GM18907 (cell line): Measurements from ENCODE around the gene C11orf91.
"Not testable (repeated sequence)": the region's sequence is repeated elsewhere in the genome, so short reads cannot be mapped to it uniquely, and the experiment has no call there.

ENCODE experiments used
- ATAC-seq: cut with Tn5 transposase; IDR thresholded peaks from one replicate; pipeline ENCODE4 v1.9.1; 2021; ENCODE audit warnings: mild to moderate bottlenecking, moderate library complexity; ENCODE audit not compliant: unreplicated experiment

The C11orf91 gene

DNA sequence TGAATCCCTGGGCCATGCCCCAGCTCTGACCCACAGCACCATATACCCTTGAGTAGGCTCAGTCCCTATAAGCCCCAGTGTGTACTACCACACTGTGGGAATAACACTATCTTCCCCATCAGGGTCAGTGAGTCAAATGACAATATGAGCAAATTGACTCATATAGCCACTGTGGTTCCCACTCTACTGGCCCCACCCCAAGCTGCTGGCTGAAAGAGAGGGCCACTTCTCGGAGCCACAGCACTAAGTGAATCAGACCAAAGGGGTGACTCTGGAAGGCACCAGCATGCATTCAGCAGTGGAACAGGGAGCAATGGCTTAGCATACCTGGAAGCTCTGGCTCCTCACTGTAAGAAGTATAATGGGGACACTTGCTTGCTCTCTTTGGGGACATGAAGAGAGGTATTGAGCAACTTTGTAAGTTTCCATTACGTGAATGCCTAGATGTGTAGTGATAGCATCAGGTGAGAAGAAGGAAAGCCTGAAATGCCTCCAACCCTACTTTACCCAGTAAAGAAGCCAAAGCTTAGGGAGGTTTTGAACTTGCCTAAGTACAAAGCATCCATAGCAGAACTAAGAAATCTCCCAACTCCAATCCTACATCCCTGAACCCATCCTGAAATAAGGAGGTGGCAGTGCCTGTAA is 22.1 kb upstream of the C11orf91 start:
- ATAC-seq, result peak; percentile 84

DNA sequence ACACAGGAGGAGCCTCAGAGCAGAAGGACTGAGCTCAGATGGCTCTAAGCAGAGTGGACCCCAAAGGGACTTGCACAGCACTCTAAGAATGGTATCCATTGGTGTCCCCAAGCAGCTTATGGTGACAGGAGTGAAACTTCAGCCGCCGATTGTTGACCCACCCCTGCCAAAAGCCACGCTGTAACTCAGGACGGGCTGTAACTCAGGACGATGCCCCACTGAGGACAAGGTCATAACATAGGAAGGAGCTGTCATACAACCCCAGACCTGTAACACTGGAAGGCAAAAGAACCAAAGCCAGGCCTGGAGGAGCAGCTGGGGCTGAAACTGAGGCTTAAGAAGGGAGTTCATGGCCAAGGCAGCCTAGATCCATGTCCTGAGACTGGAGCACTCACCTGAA is 21.4 kb upstream of the C11orf91 start:
- ATAC-seq, result no peak

DNA sequence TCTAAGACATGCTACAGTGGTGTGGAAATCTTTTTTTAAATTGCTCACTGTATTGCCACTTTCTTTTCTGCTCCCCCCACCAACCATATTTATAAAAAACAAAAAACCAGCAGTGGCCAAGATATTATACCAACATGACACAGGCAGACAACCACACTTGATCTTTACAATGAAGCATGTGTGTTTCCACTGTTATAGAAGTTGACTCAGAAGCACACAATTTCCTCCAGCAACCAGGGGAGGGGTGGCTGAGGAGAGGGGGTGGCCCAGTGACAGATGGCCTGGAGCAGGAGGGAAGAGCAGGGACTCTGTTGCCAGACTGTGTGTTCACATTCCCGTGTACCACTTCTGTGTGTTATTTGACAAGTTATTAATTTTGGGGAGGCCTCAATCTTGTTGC is 20.8 kb upstream of the C11orf91 start:
- ATAC-seq, result no peak

DNA sequence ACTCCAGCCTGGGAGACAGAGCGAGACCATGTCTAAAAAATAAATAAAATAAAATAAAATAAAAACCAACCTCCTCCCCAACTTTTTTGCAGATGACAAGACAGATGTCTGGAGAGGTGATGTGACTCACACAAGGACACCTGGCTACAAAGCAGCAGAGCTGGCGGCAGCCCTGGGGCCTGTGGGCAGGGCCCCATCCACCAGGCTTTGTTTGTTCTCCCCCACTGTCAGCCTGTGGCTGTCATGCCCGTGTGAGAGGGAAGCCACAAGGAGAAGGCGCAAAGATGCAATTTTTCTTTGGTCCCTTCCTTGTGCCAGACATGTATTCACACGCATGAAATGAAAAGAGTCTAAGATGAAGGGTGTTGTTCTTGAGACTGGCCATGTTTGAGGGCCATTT is 19.0 kb upstream of the C11orf91 start:
- no peak for ATAC-seq

DNA sequence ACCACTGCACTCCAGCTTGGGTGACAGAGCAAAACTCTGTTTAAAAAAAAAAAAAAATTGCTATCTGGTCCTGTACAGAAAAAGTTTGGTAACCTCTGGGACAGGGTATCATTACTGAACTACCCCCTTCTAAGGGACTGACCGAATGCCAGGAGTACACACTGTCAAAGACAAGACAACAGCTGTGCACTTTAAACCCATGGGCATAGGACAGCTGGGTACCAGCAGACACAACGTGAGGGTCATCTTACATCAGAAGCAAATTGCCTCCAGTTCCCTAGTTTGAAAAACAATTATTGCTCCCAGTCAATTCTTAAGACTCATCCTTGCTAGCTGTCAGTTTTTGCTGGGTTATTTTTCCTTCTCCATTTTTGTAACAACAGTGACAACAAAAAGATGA is 17.8 kb upstream of the C11orf91 start:
- no peak for ATAC-seq

DNA sequence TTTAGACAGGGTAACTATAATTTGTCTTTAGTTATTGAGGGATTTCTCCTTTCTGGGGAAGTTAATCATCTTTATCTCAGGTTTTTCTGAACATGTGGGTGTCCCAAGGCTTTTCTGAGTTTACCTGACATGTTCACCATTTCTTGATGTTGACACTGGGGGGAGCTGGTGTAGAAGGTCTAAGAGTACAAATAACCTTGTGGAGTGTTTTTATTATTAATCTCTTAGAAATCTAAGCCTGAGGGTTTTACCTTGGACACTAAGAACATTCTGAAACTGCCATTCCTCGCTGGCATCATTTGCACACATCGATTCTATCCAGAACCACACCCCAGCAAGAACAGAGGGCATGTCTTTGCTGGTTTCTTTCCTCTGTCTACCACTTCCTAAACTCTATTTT is 15.6 kb upstream of the C11orf91 start:
- ATAC-seq, result no peak

DNA sequence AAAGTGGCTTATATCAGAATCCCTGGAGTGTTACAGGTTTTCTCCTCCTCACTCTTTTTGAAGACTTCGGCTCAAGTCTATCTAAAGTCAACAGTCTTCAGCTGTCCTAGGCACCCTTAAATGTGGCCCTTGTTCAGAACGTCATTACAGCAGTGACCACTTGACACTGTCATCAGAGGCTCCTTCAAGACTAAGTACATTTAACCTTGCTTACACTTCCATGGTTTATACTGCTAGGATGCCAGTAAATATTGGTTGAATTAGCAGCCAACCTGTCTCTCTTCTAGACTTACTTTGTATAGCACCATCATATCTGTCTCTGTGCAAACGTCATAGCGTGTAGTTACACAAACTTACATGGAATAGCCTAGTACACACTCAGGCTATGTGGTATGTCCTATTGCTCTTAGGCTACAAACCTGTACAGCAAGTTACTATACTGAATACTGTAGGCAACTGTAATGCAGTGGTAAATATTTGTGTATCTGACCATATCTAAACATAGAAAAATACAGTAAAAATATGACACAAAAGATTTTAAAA is 13.3 kb upstream of the C11orf91 start:
- ATAC-seq, result no peak

DNA sequence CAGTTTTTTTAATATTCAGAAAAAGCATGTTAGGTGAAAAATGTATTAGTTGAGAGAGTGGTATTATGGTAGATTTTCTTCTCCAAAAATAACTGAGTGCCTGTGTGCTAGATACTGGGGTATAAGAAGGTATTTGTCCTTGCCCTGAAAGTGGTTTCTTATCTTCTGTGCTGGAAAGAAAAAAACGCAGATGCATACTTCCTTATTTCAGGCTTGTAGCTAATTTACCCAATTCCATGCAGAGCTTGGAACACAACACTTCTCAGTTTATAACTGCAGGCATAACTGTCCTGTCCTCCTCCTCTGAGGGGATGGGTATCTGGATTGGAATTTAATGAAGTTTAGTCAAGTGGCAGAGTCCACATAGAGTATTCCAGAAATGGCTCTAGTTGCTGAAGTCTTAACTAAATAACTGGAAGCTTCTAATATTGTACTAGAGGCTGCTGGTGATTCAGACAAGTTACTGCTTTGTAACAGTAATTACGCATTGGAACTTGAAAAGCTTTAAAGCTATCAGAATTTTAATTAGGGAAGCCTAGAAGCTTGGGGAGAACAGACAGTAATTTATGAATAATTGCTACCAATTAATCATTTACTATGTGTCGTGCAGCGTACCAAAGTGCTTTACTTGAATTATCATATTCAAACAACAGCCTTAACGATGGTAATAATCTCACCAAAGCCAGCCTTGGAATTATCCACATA is 12.7 kb upstream of the C11orf91 start:
- no peak for ATAC-seq

DNA sequence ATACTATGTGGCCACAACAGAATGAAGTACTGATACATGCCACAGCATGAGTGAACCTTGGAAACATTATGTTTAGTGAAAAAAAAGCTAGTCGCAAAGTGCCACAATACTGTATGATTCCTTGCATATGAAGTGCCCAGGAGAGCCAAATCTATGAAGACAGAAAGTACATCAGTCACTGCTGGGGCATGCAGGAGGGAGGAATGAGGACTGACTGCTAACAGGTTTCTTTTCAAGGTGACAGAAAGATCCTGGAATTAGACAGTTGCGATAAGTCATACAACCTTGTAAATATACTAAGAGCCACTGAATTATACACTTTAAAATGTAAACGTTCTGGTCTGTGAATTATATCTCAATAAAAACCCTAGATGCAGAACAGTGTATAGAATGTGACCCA is 11.8 kb upstream of the C11orf91 start:
- ATAC-seq, result no peak

DNA sequence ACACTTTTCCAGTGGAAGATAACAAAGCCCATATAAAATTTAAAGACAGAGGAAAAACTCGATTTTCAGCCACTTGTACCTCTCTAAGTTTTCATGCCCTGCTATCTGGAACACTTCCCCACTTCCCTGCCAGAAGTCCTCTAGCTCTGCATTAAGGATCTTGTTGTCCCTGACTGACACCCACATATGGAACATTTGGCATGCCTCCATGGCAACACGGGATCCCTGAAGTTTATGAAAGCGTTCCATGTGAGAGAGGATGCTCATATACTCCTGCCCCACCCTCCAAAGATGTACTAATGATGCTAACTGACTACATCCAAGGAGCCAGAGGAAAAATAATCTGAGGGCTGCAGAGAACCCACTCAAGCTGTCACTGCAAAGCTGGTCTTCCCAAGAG is 8.8 kb upstream of the C11orf91 start:
- no peak for ATAC-seq

DNA sequence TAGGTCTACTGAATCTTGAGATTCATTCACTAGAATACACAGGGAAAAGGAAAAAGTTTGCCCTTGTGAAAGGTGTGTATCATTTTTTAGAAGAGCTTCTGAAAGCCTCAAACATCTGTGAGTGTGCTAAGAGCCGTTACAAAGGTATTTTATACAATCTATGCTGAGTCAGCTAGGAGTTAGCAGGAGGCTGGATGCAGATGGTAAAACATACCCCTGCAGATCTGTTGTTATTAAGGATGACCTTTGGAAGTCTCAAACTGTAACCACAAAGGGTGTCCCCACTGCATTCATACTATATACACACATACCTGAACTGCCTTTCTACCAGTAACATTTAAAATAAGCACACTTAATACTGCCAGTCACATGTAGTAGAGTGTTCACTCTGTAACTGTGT is 8.4 kb upstream of the C11orf91 start:
- no peak for ATAC-seq

DNA sequence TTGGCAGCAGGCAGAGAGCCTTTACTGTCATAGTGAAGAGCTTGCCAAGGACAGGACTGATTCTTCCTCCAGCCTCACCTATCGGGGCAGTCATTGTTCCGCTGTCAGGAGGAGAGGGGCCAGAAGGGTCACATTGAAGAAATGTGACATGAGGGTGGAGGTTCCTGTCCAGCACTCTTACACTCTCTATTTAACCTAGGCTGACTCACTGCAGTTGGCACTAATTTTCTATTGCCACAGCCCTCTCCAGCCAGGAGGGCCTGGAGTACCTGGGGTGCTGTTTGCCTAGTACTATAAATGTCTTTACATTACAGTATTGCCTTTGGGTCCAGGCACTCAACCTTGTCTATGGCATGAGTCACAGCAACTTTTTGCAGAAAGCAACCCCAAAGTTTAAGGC is 7.2 kb upstream of the C11orf91 start:
- ATAC-seq, result not testable (repeated sequence)

DNA sequence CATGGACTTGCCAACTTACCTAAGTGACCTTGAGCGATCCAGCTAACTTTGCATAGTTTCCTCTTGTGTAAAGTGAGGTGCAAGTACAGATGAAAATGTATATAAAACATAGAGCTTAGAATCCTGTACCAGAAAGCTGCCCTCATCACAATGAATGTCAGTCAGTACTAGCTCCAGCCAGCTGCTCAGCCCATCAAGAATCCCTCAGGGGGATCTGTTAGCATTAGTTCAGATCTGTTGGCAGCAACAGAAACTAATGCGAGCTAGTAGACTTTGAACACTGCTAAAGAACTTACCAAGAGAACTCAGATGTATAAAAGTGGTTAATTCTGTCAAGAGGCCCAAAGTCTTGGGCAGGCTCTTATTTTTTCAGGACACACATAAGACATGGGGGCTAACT is 6.3 kb upstream of the C11orf91 start:
- no peak for ATAC-seq

DNA sequence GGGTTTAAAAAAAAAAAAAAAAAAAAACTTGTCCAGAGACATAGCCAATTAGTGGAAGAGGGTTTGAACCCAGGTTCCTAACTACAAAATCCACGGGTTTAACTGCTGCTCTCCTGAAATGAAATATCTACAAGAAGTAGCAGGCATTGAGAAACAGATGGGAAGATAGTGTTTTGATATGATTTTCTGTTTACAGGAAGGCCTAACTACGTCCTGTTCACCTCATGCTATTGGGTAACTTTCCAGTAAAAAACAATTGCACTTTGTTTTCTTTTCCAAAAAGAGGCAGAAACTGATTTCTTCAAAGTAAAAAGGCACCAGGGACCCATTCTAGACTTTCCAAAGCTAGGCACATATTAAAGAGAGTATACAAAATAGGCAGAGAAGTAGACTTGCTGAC is 5.9 kb upstream of the C11orf91 start:
- no peak for ATAC-seq

DNA sequence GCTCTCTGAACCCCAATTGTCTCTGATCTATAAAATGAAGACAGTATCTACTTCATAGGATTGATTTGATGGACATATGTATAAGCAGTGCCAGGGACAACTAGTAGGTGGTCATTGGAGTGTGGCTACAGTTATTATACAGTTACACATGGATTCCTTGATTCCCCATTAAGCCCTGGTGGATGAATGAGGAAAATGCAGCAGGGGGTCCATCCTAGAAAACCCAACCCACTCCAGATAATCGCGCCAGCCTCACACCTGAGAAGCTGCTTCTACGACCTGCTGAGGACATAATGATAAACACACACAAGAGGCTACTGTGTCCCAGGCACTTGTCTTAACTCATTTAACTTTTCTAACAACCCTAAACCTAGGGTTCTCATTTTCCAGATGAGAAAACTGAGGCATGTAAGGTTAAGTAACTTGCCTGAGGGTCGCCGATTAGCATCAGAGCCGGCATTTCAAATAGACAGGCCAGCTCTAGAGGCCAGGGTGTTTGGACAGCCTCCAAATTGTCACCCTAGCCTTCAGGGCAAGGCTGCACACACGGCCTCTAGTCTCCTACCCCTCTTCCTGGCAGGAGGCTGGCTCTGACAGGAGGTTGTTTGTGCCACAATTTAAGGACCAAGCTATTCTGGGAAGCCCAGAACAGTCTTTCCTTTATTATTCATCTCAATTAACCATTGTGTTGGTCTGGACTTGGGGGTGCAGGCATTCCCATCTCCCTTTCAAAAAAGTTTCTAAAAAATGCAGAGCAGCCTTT is 3.8 kb upstream of the C11orf91 start:
- no peak for ATAC-seq

DNA sequence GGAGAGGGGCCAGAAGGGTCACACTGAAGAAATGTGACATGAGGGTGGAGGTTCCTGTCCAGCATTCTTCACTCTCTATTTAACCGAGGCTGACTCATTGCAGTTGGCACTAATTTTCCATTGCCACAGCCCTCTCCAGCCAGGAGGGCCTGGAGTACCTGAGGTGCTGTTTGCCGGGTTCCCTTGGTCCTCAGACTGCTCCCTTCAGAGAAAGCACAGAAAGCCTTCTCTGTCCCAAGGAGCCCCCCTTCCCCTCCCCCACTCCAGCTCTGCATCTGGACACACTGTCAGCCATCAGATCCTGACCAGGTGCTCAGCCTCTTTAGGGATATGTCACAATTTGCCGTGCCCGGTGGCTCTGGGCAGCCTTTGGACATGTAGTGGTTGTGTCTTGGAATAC is 3.2 kb upstream of the C11orf91 start:
- no peak for ATAC-seq

DNA sequence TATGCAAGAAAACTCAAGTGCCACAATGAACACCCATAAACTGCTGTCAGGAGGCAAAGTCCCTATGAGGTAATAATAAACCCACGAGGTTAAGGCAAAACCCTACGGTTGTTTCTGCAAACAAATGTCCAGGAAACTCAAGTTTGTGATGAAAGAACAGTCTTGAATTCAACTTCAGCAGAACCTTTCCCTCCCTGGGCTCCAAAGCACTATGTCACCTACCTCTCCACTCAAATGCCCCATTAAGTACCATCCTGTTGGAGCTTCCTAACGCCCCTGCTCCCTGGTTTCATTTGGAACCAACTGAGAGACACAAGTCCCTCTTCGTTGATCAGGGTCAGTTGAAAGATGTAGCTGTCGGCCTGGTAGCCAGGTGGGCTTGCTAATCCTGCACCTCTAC is 2.6 kb upstream of the C11orf91 start:
- no peak for ATAC-seq

DNA sequence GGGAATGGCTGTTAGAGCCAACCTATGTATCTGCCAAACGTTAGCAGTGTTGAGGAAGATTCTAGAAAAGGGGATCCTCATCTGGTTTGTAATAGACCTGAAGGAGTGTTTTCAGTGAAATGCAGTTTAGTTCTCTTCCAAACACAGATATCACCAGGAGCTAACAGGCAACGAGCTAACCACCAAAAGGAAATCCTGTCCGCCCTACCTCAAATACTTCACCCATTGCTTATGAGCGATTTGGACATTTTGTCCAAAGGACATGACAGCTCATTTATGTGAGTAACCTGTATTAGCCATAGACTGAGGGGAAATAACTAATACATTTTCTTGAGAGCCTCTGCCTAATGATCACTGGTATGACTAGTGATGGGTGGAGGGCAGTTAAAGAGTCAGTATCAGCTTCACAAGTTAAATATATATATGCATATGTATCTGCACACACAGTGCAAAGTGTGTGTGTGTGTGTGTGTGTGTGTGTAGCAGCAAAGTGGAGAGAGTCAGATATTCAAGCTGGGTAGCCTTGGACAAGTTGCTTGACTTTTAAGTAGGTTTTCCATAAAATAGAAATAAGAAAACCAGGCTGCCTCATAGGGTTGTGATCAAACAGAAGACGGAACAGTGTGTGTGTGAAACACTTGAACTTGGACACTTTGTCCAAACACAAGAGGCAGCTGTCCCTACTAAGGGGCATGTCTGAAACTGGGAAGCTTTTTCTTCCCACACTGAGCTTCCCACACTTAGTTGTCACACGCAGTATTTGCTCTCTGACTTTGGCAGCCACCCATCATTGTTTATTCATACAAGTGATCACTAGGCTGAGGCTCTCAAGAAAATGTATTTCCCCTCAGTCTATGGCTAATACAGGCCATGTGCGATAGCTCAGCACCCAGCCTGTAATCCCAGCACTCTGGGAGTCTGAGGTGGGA is 940 bp upstream of the C11orf91 start:
- peak; percentile 2 for ATAC-seq

DNA sequence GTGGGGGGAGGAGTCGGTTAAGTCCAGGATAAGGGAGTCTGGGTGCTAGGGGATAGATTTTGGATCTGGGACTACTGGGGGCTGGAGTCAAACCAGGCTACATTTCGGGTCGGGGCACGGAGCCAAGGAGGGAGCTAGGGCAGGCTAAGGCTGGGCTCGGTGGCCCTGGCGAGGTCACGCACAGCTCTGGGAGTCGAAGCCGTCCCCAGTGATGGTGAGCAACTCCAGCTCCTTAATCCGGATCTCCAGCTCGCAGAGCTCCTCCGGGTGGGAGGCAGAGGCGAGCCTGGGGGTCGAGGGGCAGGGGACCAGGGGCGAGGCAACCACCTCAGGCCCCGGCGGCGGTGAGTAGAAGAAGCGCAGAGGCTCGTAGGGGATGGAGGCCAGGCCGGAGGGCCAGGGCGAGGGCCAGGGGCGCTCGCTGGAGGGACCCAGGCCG is 544 bp downstream of the C11orf91 start:
- ATAC-seq, result no peak

DNA sequence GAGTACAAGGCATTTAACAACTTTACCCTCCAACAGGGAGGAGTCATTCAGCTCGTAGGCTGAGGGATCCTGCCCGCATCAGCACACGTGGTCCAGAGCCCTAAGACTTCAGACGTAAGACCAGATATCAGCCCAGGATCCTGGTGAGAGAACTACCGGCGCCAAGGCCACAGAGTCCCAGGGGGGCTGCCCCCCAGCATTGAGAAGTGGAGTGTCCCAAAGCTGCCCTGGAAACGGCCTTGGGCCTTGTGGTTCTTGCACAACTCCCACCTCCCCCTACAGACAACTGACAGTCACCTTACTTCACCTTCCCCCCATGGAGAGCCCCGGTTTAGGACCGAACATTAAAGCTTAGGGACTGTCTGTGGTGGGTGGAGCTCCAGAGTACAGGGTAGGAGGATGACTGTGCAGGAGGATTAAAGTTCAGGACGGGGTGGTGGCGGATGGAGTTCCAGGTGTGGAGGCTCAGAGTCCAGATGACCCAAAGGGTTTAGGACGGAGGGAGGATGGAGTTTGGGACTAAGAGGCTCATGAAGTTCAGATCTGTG is 1.0 kb downstream of the C11orf91 start:
- no peak for ATAC-seq
